Lung (tissue), 12 donors: ENCODE results near the gene COX5B. TPM values are rescaled to one million over a fixed set of nuclear protein-coding genes. Genes with fewer than 3 reads are reported as not detected.
"Not testable (repeated sequence)": the region's sequence is repeated elsewhere in the genome, so short reads cannot be mapped to it uniquely, and the experiment has no call there.

Experiments used
- ATAC-seq: fragments of 200-7000 bp; cut with Tn5 transposase; one replicate; pipeline ENCODE4 v1.9.1; 2020; ENCODE audit warnings: moderate number of reproducible peaks; ENCODE audit not compliant: insufficient read depth, low FRiP score
- DNase-seq, 3 donors: peaks; one replicate each; pipeline ENCODE4 v3.0.0-alpha.2; 2013 to 2017
- H3K27ac ChIP-seq, 2 donors: one replicate each; pipeline ENCODE4 v1.5.1; 2013; ENCODE audit warnings: mild to moderate bottlenecking in 2 of 2, moderate library complexity in 2 of 2, control low read depth in 1 of 2, inconsistent platforms in 1 of 2, low read depth in 1 of 2, low read length in 1 of 2
- H3K27me3 ChIP-seq, 3 donors: one replicate each; pipeline ENCODE4 v1.5.1; 2013; ENCODE audit warnings: low read length in 2 of 3; ENCODE audit not compliant: control insufficient read depth in 3 of 3, insufficient read depth in 3 of 3
- H3K36me3 ChIP-seq, 4 donors: one replicate each; pipeline ENCODE4 v1.5.1; 2013; ENCODE audit warnings: low read length in 4 of 4, mild to moderate bottlenecking in 1 of 4, moderate library complexity in 1 of 4; ENCODE audit not compliant: control insufficient read depth in 4 of 4, insufficient read depth in 4 of 4
- H3K4me1 ChIP-seq, 5 donors: one replicate each; pipeline ENCODE4 v1.5.1; 2013; ENCODE audit warnings: low read length in 5 of 5, mild to moderate bottlenecking in 2 of 5, moderate library complexity in 1 of 5; ENCODE audit not compliant: control insufficient read depth in 5 of 5, insufficient read depth in 5 of 5
- H3K4me3 ChIP-seq: one replicate; pipeline ENCODE4 v1.5.1; 2013; ENCODE audit warnings: mild to moderate bottlenecking, control low read depth, moderate library complexity
- H3K9ac ChIP-seq, 2 donors: one replicate each; pipeline ENCODE4 v1.5.1; 2013; ENCODE audit warnings: low read length in 2 of 2, control low read depth in 1 of 2; ENCODE audit not compliant: insufficient read depth in 1 of 2
- H3K9me3 ChIP-seq, 4 donors: one replicate each; pipeline ENCODE4 v1.5.1; 2013; ENCODE audit warnings: low read length in 3 of 4, mild to moderate bottlenecking in 1 of 4, moderate library complexity in 1 of 4; ENCODE audit not compliant: control insufficient read depth in 4 of 4, insufficient read depth in 3 of 4
- WGBS, 2 donors: extraction: QIAGEN DNeasy Blood & Tissue Kit; methylation state at CpG; one replicate each; pipeline ENCODE4 v1.1.7; 2013; 5-methylcytosine and 5-hydroxymethylcytosine counted together
- polyA plus RNA-seq, 2 donors: library from polyadenylated mRNA; stranded (reverse); fragments of 200-250 nt; gene quantifications; one replicate each; pipeline ENCODE4 v1.2.1, GENCODE V29; 2013
- total RNA-seq, 2 donors: library from RNA; depleted of rRNA in 1 of 2; stranded (reverse); fragments of >200 nt in 1 of 2; gene quantifications; one replicate each; pipeline ENCODE4 v1.2.1, GENCODE V29; 2014 to 2021
- TF ChIP-seq, protein P1 (sequence below): IDR thresholded peaks from 2 replicates; pipeline ENCODE4 v1.5.1; 2012; ENCODE audit warnings: mild to moderate bottlenecking; ENCODE audit errors: control extremely low read depth, extremely low read depth
- donor health status: control.
- donor health status: control.
- donor health status: Bipolar disorder and iron deficiency.
- donor health status: healthy.
- donor health status: DM: yes; HTN: yes; CAD: no.

COX5B gene
- total and polyA plus RNA-seq, 4 donors = 104 to 593 (median 232) TPM

GRCh38 chr2:97670471-97670870, 24.6 kb downstream of the COX5B start:
- Histone ChIP-seq H3K4me1 (no peaks in the 10 kb centered on the region), H3K4me3 (no peak overlapping the region), H3K27ac (no peak overlapping the region), H3K27me3 (no peaks in the 10 kb centered on the region), H3K9ac (no peak overlapping the region), H3K9me3 (peaks cover 0 to 2% (median 0%) of the 10 kb centered on the region in 4 donors), H3K36me3 (no peaks in the 10 kb centered on the region)
- TF ChIP-seq, protein P1, sequence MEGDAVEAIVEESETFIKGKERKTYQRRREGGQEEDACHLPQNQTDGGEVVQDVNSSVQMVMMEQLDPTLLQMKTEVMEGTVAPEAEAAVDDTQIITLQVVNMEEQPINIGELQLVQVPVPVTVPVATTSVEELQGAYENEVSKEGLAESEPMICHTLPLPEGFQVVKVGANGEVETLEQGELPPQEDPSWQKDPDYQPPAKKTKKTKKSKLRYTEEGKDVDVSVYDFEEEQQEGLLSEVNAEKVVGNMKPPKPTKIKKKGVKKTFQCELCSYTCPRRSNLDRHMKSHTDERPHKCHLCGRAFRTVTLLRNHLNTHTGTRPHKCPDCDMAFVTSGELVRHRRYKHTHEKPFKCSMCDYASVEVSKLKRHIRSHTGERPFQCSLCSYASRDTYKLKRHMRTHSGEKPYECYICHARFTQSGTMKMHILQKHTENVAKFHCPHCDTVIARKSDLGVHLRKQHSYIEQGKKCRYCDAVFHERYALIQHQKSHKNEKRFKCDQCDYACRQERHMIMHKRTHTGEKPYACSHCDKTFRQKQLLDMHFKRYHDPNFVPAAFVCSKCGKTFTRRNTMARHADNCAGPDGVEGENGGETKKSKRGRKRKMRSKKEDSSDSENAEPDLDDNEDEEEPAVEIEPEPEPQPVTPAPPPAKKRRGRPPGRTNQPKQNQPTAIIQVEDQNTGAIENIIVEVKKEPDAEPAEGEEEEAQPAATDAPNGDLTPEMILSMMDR = no peak
- 100% methylated on average over 1 of the region's 1 CpG for WGBS, 2 donors
- ATAC-seq = no peak
- DNase-seq = no peak

DNA sequence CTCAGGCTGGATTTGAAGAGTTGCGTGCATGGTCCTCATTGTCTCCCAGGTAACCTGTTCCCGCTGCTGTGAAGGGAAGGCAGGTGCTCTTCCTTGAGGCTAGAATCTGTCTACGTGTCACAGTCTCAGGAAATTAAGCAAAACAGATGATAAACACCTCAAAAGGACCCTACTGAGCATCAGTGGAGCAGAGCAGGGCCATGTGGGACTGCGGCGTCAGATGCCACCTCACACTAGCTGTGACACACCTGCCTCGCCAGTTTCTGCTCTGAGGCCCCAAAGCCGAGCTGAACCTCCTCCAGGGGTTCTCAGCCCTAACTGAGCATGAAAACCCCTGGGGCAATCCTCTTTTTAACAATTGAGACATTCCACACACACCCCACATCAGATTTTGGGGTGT, 25.7 kb downstream of the COX5B start:
- DNase-seq (no peak), ATAC-seq (no peak)
- H3K4me3 ChIP-seq = no peak overlapping the region
- no peak overlapping the region for H3K9ac ChIP-seq
- no peaks in the 10 kb centered on the region for H3K27me3 ChIP-seq
- 95 to 98% methylated on average over 7 of the region's 7 CpGs for WGBS, 2 donors
- peaks cover 0 to 2% (median 0%) of the 10 kb centered on the region in 4 donors for H3K9me3 ChIP-seq
- no peaks in the 10 kb centered on the region for H3K36me3 ChIP-seq
- TF ChIP-seq, protein P1 = no peak
- no peak overlapping the region for H3K27ac ChIP-seq
- H3K4me1 ChIP-seq = no peaks in the 10 kb centered on the region

DNA sequence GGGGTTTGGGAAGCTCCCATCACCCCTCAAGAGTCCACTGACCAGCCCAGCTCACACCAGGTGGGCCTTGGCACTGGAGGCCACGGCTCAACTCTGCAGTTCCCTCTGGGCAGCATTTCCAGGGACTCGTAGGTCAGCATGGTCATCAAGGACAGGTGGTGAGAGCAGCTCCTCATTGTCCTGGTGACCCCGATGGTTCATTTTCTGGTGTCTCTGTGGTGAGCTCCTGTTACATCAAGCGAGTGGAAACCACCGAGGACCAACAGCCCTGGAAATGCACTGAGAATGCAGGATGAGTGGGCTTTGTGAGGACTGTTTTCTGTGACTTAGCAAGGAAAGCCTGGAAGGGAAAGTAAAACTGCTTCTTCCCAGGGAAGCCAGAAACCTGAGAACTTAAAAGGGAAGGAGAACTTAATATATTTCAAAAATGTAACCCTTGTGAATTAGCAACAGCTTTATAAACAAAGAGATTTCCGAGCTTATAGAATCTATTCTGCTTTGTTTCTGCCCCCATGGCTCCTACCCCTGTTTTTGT, 26.8 kb downstream of the COX5B start:
- not testable (repeated sequence) for H3K4me3 ChIP-seq, DNase-seq, H3K27ac ChIP-seq, H3K36me3 ChIP-seq, H3K27me3 ChIP-seq, H3K4me1 ChIP-seq, ATAC-seq, H3K9me3 ChIP-seq, H3K9ac ChIP-seq
- WGBS, 2 donors = 91 to 95% methylated on average over 6 of the region's 6 CpGs

DNA sequence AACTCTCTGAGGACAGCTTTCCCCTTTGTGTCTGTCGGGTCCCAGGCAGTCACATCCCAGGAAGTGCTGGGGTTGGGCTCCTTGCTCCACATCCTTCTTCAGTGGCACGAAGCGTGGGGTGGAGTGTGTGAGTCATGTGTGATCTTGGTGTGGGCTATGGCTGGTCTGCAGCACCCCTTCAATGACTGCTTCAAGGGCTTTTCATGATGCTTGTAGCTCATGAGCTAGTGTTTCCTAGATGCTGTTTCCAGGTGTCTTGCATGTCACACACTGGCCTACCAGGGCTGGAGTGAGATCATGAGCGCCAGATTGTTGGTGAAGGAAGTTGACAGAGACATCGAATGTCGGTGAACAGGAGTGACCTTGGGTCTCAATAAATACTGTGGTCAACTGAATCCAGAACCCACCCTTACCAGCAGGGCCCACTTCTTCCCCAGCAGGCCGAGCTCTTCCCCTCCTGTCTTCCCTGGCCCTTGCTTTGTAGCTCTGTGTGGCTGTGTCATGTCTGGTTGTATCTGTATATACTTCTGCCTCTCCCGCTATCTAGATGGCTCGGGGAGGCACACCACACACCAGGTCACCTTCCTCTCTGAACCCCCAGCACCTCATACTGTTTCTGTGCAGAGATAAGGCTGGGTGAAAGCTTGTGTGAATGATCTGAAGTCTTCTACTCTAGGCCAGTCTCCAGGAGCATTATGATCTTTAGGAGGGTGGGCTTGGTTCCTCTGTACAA, 27.5 kb downstream of the COX5B start:
- no peak for ATAC-seq
- Histone ChIP-seq H3K36me3 (no peaks in the 10 kb centered on the region), H3K9me3 (peaks cover 0 to 2% (median 0%) of the 10 kb centered on the region in 4 donors), H3K27ac (no peak overlapping the region), H3K9ac (no peak overlapping the region), H3K27me3 (no peaks in the 10 kb centered on the region), H3K4me1 (no peaks in the 10 kb centered on the region), H3K4me3 (no peak overlapping the region)
- WGBS, 2 donors = 59 to 78% methylated on average over 9 of the region's 9 CpGs
- no peak for DNase-seq
- TF ChIP-seq, protein P1 = no peak
